Measurements from ENCODE around the gene GATA1.

The GATA1 gene

GRCh38 chrX:48785540-48786214 lies 713 bp upstream of the GATA1 start:
- DNase-seq = no peak

GRCh38 chrX:48786825-48787504 lies 575 bp downstream of the GATA1 start:
- no peak for DNase-seq

GRCh38 chrX:48787505-48788443 lies 1.4 kb downstream of the GATA1 start:
- no peak for DNase-seq

GRCh38 chrX:48789366-48790220 lies 3.2 kb downstream of the GATA1 start:
- DNase-seq = no peak

- no peak for DNase-seq
Observed at GRCh38 chrX:48790477-48790876, 4.1 kb downstream of the GATA1 start.

- DNase-seq = no peak
Observed at GRCh38 chrX:48791063-48791820, 4.9 kb downstream of the GATA1 start.

- DNase-seq = no peak
Observed at GRCh38 chrX:48792219-48792618, 5.8 kb downstream of the GATA1 start.

- DNase-seq = no peak
Observed at GRCh38 chrX:48793935-48794334, 7.5 kb downstream of the GATA1 start.

- DNase-seq = no peak
Observed at GRCh38 chrX:48794340-48794910, 8.0 kb downstream of the GATA1 start.

GRCh38 chrX:48794911-48795515 lies 8.6 kb downstream of the GATA1 start:
- no peak for DNase-seq

GRCh38 chrX:48798318-48798717 lies 11.9 kb downstream of the GATA1 start:
- no peak for DNase-seq

- no peak for DNase-seq
Observed at GRCh38 chrX:48800574-48801279, 14.3 kb downstream of the GATA1 start.

- peak; percentile 99 for DNase-seq
Observed at GRCh38 chrX:48801280-48802088, 15.1 kb downstream of the GATA1 start, which contains the start of gene HDAC6. TSS of gene HDAC6 (plus strand) at chrX:48802067. CDS start at chrX:48802693, 626 bp downstream.

- DNase-seq = peak; percentile 93
Observed at GRCh38 chrX:48802089-48802904, 15.9 kb downstream of the GATA1 start.

GRCh38 chrX:48802905-48803200 lies 16.5 kb downstream of the GATA1 start:
- no peak for DNase-seq

GRCh38 chrX:48806081-48806480 lies 19.7 kb downstream of the GATA1 start:
- no peak for DNase-seq

- no peak for DNase-seq
Observed at GRCh38 chrX:48813644-48814043, 27.3 kb downstream of the GATA1 start.

GRCh38 chrX:48814722-48815121 lies 28.3 kb downstream of the GATA1 start:
- no peak for DNase-seq

- no peak for DNase-seq
Observed at GRCh38 chrX:48815266-48815665, 28.9 kb downstream of the GATA1 start.

Data from NCI-H2227 treated with DMSO at 0.1 percent for 48 hours (cell line).